Upper lobe of right lung (tissue), 1 donor: ENCODE results near the gene CYTH2. TPM values are rescaled to one million over a fixed set of nuclear protein-coding genes. Genes with fewer than 3 reads are reported as not detected.

ENCODE experiments used
- ATAC-seq: fragments of 200-7000 bp; cut with Tn5 transposase; one replicate; pipeline ENCODE4 v1.9.1; 2020; ENCODE audit warnings: mild to moderate bottlenecking, moderate library complexity
- DNase-seq: peaks from one replicate; pipeline ENCODE4 v3.0.0-alpha.2; 2020
- H3K27ac ChIP-seq: fragments of 200-600 bp; one replicate; pipeline ENCODE4 v1.8.0; 2022
- H3K27me3 ChIP-seq: fragments of 200-600 bp; one replicate; pipeline ENCODE4 v1.8.0; 2022; ENCODE audit warnings: mild to moderate bottlenecking
- H3K36me3 ChIP-seq: fragments of 200-600 bp; one replicate; pipeline ENCODE4 v1.8.0; 2022
- H3K4me1 ChIP-seq: fragments of 200-600 bp; one replicate; pipeline ENCODE4 v1.8.0; 2022
- H3K4me3 ChIP-seq: fragments of 200-600 bp; one replicate; pipeline ENCODE4 v1.8.0; 2022; ENCODE audit warnings: mild to moderate bottlenecking
- H3K9me3 ChIP-seq: fragments of 200-600 bp; one replicate; pipeline ENCODE4 v1.8.0; 2022
- intact Hi-C: fragments of 100-400 bp; cut with DNase I; formaldehyde crosslinking; loops from one replicate; pipeline ENCODE4 v1.11.0; 2022
- total RNA-seq: library from RNA; stranded (reverse); fragmentation: NEBNext Ultra II Directional; extraction: Animal tissue kit (Norgen Biotek cat#: 25700); gene quantifications from one replicate; pipeline ENCODE4 v1.2.1, GENCODE V29; 2021
- TF ChIP-seq, protein P1 (sequence below): fragments of 200-600 bp; IDR thresholded peaks from one replicate; pipeline ENCODE4 v1.8.0; 2022; ENCODE audit warnings: antibody characterized with exemption
- donor health status: DM: no; HTN: yes; CAD: no; lungs with severe emphysema.

The CYTH2 gene
- total RNA-seq, 1 donor from 2014 or later: 60.7 TPM

DNA sequence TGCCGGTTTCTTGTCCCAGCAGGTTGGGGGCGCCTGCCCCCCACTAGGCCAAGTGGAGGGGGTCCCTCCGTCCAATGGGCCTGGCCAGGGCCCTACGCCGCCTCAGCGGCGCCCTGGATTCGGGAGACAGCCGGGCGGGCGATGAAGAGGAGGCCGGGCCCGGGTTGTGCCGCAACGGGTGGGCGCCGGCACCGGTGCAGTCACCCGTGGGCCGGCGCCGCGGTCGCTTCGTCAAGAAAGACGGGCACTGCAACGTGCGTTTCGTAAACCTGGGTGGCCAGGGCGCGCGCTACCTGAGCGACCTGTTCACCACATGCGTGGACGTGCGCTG is 7.6 kb upstream of the CYTH2 start:
- H3K27ac ChIP-seq: no peak overlapping the region
- H3K4me1 ChIP-seq: no peaks in the 10 kb centered on the region
- H3K27me3 ChIP-seq: no peaks in the 10 kb centered on the region
- H3K9me3 ChIP-seq: no peaks in the 10 kb centered on the region
- H3K36me3 ChIP-seq: peaks cover 11% of the 10 kb centered on the region
- TF ChIP-seq, protein P1, sequence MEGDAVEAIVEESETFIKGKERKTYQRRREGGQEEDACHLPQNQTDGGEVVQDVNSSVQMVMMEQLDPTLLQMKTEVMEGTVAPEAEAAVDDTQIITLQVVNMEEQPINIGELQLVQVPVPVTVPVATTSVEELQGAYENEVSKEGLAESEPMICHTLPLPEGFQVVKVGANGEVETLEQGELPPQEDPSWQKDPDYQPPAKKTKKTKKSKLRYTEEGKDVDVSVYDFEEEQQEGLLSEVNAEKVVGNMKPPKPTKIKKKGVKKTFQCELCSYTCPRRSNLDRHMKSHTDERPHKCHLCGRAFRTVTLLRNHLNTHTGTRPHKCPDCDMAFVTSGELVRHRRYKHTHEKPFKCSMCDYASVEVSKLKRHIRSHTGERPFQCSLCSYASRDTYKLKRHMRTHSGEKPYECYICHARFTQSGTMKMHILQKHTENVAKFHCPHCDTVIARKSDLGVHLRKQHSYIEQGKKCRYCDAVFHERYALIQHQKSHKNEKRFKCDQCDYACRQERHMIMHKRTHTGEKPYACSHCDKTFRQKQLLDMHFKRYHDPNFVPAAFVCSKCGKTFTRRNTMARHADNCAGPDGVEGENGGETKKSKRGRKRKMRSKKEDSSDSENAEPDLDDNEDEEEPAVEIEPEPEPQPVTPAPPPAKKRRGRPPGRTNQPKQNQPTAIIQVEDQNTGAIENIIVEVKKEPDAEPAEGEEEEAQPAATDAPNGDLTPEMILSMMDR: no peak
- H3K4me3 ChIP-seq: no peak overlapping the region
- DNase-seq: no peak
- intact Hi-C loops: no loop called here
- ATAC-seq: peak; percentile 21

DNA sequence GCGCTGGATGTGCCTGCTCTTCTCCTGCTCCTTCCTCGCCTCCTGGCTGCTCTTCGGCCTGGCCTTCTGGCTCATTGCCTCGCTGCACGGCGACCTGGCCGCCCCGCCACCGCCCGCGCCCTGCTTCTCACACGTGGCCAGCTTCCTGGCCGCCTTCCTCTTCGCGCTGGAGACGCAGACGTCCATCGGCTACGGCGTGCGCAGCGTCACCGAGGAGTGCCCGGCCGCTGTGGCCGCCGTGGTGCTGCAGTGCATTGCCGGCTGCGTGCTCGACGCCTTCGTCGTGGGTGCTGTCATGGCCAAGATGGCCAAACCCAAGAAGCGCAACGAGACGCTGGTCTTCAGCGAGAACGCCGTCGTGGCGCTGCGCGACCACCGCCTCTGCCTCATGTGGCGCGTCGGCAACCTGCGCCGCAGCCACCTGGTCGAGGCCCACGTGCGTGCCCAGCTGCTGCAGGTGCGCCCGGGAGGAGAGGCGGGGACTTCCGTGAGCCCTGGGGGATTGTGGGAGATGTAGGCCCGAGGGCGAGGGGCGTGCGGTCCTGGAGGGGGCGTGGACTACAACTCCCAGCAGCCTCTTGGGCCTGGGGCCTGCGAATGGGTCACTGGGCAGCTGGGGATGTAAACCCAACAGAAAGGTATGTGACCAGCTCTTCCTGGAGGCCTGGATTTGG is 7.0 kb upstream of the CYTH2 start:
- Histone ChIP-seq H3K27ac (no peak overlapping the region), H3K4me3 (no peak overlapping the region), H3K36me3 (peaks cover 6% of the 10 kb centered on the region), H3K4me1 (no peaks in the 10 kb centered on the region), H3K9me3 (no peaks in the 10 kb centered on the region), H3K27me3 (no peaks in the 10 kb centered on the region)
- peak; percentile 58 for DNase-seq
- TF ChIP-seq, protein P1: no peak
- ATAC-seq: no peak
- intact Hi-C loops: no loop called here

DNA sequence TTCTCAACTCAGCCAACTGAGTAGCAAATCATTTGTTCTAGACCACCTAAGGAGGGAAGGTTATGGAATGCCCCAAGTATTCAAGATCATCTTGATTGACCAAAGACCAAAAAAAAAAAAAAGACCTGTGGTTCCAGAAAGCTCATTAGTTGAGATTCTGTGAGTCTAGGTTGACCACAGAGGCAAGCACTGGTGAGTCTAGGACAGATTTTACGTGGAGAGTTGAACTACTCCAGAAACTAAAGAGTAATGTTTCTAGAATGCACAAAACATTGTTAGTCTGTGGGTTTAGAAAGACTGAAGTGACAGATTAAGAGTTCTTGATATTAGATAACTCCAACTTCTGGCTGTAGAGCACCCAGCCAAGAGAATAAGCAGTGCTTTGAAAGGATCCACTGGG is 4.0 kb upstream of the CYTH2 start:
- DNase-seq: no peak
- no peak for ATAC-seq
- intact Hi-C loops: no loop called here
- H3K27ac ChIP-seq: no peak overlapping the region
- no peaks in the 10 kb centered on the region for H3K9me3 ChIP-seq
- TF ChIP-seq, protein P1: no peak
- H3K36me3 ChIP-seq: no peaks in the 10 kb centered on the region
- no peak overlapping the region for H3K4me3 ChIP-seq
- H3K27me3 ChIP-seq: no peaks in the 10 kb centered on the region
- peaks cover 8% of the 10 kb centered on the region for H3K4me1 ChIP-seq

DNA sequence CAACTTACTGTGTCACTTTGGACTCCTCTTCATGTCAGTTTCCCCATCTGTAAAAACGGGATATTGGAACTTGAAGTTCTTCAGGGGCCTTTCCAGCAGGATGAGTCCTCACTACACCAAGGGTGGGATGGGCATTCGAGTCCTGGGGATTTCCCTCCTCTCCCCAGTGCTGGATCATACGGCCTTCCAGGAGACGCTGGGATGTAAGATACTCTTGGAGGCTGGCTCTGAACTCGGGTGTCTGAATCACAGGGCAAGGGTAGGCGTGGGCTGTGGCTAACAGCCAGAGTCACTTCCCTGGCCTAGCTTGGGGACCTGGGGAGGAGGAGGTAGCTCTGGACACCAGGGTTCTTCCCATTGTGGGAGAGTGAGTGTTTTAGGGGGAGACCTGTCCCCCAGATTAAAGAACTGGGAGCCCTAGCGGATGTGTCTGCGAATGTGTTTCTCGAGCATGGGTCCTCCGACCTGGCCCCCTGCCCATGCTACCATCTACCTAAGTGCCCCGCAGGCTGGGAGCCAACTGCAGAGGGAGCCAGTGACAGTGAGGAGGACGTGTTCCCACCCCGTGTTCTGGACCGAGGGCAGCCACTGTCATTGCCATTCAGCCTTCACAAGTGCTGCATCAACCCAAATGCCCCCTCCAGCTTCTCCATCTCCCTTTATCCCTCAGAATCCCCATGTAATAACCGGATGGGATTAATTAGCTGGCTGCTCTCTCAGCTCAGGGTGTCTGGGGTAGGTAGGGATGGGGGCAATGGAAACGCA is 2.4 kb upstream of the CYTH2 start:
- Histone ChIP-seq H3K9me3 (no peaks in the 10 kb centered on the region), H3K4me1 (peaks cover 13% of the 10 kb centered on the region), H3K27ac (no peak overlapping the region), H3K36me3 (peaks cover 14% of the 10 kb centered on the region), H3K4me3 (no peak overlapping the region), H3K27me3 (no peaks in the 10 kb centered on the region)
- DNase-seq: no peak
- TF ChIP-seq, protein P1: no peak
- intact Hi-C loops: no loop called here
- ATAC-seq: no peak

DNA sequence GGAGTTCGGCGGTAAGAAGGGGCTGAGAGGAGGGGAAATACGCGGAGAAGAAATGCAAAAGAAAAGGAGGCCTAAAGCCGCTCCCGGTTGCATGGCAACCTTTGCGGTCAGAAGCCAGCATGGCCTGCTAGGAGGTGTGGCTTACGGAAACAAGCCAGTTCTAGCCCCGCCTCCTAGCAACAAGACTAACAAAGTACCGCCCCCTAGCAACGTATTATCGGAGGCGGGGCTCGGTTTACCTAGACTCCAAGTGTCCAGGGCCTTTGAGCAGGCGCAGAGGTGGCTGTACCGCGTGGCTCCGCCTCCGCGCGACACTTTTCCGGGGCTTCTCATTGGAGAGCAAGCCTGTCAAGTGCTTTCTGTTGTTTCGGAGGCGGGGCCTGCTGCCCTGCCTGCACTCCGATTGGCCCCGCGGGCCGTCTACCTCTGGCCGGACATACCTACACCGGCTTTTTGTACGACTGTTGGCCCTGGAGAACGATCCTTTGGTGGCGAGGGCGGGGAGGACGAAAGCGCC is 339 bp upstream of the CYTH2 start:
- peak overlapping the region; percentile 95 for H3K4me3 ChIP-seq
- H3K9me3 ChIP-seq: no peaks in the 10 kb centered on the region
- peaks cover 35% of the 10 kb centered on the region for H3K36me3 ChIP-seq
- intact Hi-C loops: no loop called here
- H3K27ac ChIP-seq: peak overlapping the region; percentile 99
- H3K4me1 ChIP-seq: peaks cover 13% of the 10 kb centered on the region
- peak; percentile 95 for ATAC-seq
- TF ChIP-seq, protein P1: no peak
- H3K27me3 ChIP-seq: no peaks in the 10 kb centered on the region
- DNase-seq: peak; percentile 100
